Testis (tissue), 2 donors: ENCODE measurements around the gene FAM236B.
"Not testable (repeated sequence)": the region's sequence is repeated elsewhere in the genome, so short reads cannot be mapped to it uniquely, and the experiment has no call there.

Experiments
- POLR2A ChIP-seq: fragments of 450-650 bp; IDR thresholded peaks from one replicate; pipeline ENCODE4 v1.6.1; 2017; ENCODE audit warnings: antibody characterized with exemption, mild to moderate bottlenecking, moderate library complexity
- TF ChIP-seq, protein P1 (sequence below), 3 experiments: fragments of 450-650 bp in 2 of 3; fragments of 200-600 bp in 1 of 3; sonication (generic) in 1 of 3; IDR thresholded peaks; one replicate each; pipeline ENCODE4 v1.5.1; 2016 to 2019; ENCODE audit warnings: antibody characterized with exemption in 3 of 3, mild to moderate bottlenecking in 2 of 3, moderate library complexity in 1 of 3

- TF ChIP-seq, protein P1, sequence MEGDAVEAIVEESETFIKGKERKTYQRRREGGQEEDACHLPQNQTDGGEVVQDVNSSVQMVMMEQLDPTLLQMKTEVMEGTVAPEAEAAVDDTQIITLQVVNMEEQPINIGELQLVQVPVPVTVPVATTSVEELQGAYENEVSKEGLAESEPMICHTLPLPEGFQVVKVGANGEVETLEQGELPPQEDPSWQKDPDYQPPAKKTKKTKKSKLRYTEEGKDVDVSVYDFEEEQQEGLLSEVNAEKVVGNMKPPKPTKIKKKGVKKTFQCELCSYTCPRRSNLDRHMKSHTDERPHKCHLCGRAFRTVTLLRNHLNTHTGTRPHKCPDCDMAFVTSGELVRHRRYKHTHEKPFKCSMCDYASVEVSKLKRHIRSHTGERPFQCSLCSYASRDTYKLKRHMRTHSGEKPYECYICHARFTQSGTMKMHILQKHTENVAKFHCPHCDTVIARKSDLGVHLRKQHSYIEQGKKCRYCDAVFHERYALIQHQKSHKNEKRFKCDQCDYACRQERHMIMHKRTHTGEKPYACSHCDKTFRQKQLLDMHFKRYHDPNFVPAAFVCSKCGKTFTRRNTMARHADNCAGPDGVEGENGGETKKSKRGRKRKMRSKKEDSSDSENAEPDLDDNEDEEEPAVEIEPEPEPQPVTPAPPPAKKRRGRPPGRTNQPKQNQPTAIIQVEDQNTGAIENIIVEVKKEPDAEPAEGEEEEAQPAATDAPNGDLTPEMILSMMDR (IDR thresholded peaks at IDR 0.05) = not testable (repeated sequence)
- not testable (repeated sequence) for TF ChIP-seq POLR2A
Measured at GRCh38 chrX:72790390-72790789, 7.9 kb upstream of the FAM236B start.
